Nucleus accumbens (tissue), 56 donors: ENCODE data around the gene RBM22.

Experiments
- DNase-seq, 56 donors: peaks; one replicate each; lab custom pipeline; 2025; lab: John Stamatoyannopoulos, UW

The RBM22 gene

GRCh38 chr5:150653762-150654556, 46.9 kb downstream of the RBM22 start:
- DNase-seq = no peak

GRCh38 chr5:150653145-150653761, 47.6 kb downstream of the RBM22 start:
- no peak for DNase-seq

DNA sequence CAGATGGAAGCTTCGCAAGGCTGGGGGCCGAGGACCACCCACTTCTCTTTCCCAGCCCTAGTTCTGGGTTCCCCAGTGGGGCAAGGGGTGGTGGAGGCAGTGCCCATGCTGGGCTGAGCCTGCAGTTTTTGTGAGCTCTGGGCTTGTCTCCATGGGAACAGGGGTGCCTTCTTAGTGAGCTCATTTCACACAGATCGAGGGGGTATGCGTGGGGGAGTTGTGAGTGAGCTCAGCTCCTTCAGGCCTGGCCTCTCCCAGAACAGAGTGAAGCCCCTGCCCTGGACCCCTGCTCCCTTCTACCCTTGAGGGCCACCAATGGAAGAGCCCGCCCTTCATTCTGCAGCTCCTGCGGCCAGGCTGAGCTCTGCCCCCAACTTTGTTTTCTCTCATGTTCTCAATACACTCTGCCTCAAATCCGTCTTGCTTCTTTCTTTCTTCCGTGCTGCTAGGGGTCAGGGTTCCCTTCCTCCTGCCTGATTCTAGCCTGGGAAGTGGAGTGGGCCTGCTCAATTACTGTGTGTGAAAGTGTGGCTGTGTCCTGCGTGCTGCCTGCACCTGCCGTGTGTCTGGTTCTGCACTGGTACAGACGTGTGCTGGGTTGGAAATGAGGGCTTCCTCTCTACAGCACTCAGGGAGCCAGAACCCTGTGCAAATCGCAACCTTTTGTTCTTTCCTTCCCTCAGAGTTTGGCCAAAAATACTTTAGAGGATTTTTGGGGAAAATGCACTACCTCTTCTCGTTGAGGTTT, 48.8 kb downstream of the RBM22 start:
- peak in 4 of 56 donors; percentile 29 to 34 (median 32) for DNase-seq

GRCh38 chr5:150651382-150651781, 49.5 kb downstream of the RBM22 start:
- DNase-seq = no peak

DNA sequence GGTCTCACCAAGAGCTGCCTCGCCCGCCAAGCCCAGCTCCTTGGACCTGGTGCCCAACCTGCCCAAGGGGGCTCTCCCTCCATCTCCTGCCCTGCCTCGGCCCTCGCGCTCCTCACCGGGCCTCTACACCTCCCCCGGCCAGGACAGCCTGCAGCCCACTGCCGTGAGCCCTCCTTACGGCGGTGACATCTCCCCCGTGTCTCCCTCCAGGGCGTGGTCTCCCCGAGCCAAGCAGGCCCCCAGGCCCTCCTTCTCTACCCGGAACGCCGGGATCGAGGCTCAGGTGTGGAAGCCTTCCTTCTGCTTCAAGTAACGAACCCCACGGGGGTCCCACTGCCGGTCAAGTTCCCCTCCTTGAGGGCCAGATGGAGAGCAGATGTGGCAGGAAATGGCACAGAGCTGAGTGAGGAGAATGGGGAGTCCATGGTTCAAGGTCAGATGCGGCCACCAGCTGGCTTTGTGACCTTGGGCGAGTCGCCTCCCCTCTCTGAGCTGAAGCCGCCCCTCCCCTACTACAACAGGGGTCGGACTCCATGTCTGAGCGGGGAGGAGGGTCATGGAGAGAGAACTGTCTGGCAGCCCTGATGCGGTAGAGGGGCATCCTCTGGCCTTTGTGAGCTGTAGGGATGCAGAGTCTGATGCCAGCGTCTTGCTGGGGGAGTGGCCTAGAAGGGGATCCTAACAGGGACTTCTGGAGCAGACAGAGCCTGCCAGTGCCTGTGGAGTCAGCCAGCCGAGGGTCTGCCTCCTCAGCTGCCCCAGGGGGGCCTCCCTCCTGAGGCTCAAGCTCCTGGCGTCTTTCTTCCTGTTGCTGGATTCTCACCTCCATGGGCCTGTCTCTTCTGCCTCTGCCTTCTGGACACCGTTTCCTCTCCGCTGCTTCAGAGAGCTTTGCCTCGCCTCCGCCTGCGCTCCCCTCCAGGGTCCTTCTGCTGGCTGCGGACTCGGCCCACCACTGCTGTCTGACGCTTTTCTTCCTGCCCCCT, 50.5 kb downstream of the RBM22 start:
- no peak for DNase-seq

- no peak for DNase-seq
Observed at GRCh38 chr5:150649108-150650020, 51.5 kb downstream of the RBM22 start.

GRCh38 chr5:150648294-150649107, 52.4 kb downstream of the RBM22 start:
- no peak for DNase-seq

GRCh38 chr5:150647275-150648251, 53.3 kb downstream of the RBM22 start:
- peak in 6 of 56 donors; percentile 23 to 60 (median 34) for DNase-seq

DNA sequence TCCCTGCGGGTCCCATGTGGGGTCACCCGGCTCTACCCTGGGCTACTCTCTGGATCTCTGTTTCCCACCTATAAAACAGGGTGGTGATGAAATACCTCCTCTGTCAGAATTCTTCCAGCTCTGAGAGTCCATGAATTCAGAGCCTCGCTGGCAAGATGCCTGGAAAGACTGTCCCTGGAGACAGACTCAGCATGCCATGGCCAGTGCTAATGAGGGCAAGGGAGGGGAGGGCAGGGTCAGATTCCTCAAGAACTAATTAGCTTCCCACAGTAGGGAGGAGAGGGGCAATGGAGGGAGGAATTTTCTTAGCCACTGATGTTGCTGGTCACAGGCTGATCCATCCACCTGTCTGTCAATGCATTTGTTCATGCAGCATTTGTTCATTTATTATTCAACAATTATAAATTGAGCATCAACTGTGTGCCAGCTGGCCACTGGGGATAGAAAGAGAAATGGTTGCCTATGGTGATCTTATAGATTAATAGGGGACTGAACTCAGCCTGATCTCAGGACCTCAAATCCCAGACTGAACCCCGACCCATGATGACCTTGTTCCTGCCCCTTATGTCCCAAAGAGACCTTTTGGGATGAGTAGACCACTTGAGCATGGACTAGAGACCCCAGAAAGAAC, 55.7 kb downstream of the RBM22 start:
- peak in 7 of 56 donors; percentile 22 to 63 (median 38) for DNase-seq

DNA sequence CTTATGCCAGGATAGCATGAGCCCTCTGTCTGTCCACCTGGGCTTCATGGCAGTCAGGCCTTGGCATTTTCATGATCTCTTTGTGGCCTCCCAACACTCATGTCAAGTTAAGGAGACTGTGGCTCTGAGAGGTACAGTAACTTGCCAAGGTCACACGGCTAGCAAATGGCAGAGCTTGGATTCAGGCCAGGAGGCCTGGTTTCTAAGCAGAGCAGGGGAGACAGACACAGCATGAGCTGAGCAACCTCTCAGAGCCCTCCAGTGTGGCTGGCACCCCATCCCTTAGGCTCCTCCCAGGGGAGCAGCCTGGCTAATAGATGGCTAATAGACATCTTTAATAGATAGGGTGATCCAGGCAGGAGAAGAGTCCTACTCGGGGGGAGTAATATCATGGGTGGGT, 56.3 kb downstream of the RBM22 start:
- DNase-seq = peak in 1 of 56 donors; percentile 31

- no peak for DNase-seq
Observed at GRCh38 chr5:150644058-150644457, 56.8 kb downstream of the RBM22 start.

GRCh38 chr5:150642991-150643710, 57.7 kb downstream of the RBM22 start:
- DNase-seq = no peak

GRCh38 chr5:150642567-150642927, 58.3 kb downstream of the RBM22 start:
- no peak for DNase-seq

- no peak for DNase-seq
Observed at GRCh38 chr5:150641824-150642566, 58.9 kb downstream of the RBM22 start.

GRCh38 chr5:150641006-150641570, 59.8 kb downstream of the RBM22 start:
- DNase-seq = no peak
